NCI-H2227 treated with DMSO at 0.1 percent for 48 hours (cell line): ENCODE results near the gene LPAR2.
"Not testable (repeated sequence)": the region's sequence is repeated elsewhere in the genome, so short reads cannot be mapped to it uniquely, and the experiment has no call there.

Experiments
- DNase-seq: peaks from one replicate; lab custom pipeline; 2025; lab: John Stamatoyannopoulos, UW

Gene LPAR2

GRCh38 chr19:19631346-19631745, 3.3 kb upstream of the LPAR2 start:
- no peak for DNase-seq

- no peak for DNase-seq
Observed at GRCh38 chr19:19630426-19630825, 2.4 kb upstream of the LPAR2 start.

- DNase-seq = no peak
Observed at GRCh38 chr19:19630062-19630414, 2.0 kb upstream of the LPAR2 start.

GRCh38 chr19:19628501-19629134, 598 bp upstream of the LPAR2 start:
- DNase-seq = peak; percentile 70

- no peak for DNase-seq
Observed at GRCh38 chr19:19626516-19627472, 1.2 kb downstream of the LPAR2 start.

- no peak for DNase-seq
Observed at GRCh38 chr19:19624032-19624570, 3.9 kb downstream of the LPAR2 start.

GRCh38 chr19:19623383-19623782, 4.6 kb downstream of the LPAR2 start:
- DNase-seq = no peak

GRCh38 chr19:19619849-19620210, 8.2 kb downstream of the LPAR2 start:
- no peak for DNase-seq

- peak; percentile 12 for DNase-seq
Observed at GRCh38 chr19:19619181-19619848, 8.7 kb downstream of the LPAR2 start.

GRCh38 chr19:19618219-19619051, 9.6 kb downstream of the LPAR2 start, which contains the start of gene PBX4:
PBX4 (minus strand) TSS chr19:19618687; CDS start chr19:19618629, 58 bp downstream.
- DNase-seq = peak; percentile 94

- DNase-seq = no peak
Observed at GRCh38 chr19:19615086-19615485, 12.9 kb downstream of the LPAR2 start.

GRCh38 chr19:19613506-19613905, 14.5 kb downstream of the LPAR2 start:
- DNase-seq = no peak

- no peak for DNase-seq
Observed at GRCh38 chr19:19610376-19611202, 17.4 kb downstream of the LPAR2 start.

GRCh38 chr19:19606686-19607085, 21.3 kb downstream of the LPAR2 start:
- not testable (repeated sequence) for DNase-seq

- DNase-seq = no peak
Observed at GRCh38 chr19:19606021-19606420, 22.0 kb downstream of the LPAR2 start.

- no peak for DNase-seq
Observed at GRCh38 chr19:19602713-19603324, 25.2 kb downstream of the LPAR2 start.

GRCh38 chr19:19602136-19602712, 25.8 kb downstream of the LPAR2 start:
- DNase-seq = no peak

GRCh38 chr19:19600793-19601330, 27.2 kb downstream of the LPAR2 start:
- no peak for DNase-seq

GRCh38 chr19:19598728-19599451, 29.1 kb downstream of the LPAR2 start:
- DNase-seq = not testable (repeated sequence)
